Thyroid gland (tissue), 4 donors: ENCODE data around the gene CCDC47.

Source experiments
- POLR2A ChIP-seq, 2 donors: fragments of 450-650 bp; IDR thresholded peaks; one replicate each; pipeline ENCODE4 v1.6.1; 2017; ENCODE audit warnings: antibody characterized with exemption in 2 of 2, mild to moderate bottlenecking in 2 of 2, moderate library complexity in 1 of 2
- TF ChIP-seq, protein P1 (sequence below), 6 experiments: fragments of 200-600 bp in 3 of 6; fragments of 450-650 bp in 3 of 6; sonication (generic) in 3 of 6; IDR thresholded peaks; one replicate each; pipeline ENCODE4 v1.5.1; 2016 to 2019; ENCODE audit warnings: antibody characterized with exemption in 6 of 6, mild to moderate bottlenecking in 2 of 6, inconsistent platforms in 1 of 6, moderate library complexity in 1 of 6

DNA sequence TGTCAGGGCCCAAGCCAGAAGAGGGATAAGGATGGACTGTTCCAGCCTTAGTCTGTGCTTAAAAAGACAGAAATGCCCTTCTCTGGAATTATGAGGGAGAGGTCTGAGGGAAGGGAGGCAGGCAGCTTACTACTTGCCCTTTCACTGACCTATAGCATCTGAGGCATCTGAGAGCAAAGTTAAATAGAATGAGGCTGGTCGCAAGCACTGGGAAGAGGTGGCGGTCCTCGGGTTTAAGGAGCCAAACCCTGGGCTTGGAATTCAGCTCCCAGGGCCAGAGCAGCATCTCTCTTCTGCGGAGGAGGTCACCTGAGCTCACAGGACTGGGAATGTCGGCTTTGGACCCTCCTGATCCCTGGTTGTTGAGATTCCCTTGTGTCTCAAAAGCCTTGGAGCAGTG, 70.4 kb downstream of the CCDC47 start:
- TF ChIP-seq POLR2A (IDR thresholded peaks at IDR 0.05), result no peak
- TF ChIP-seq, protein P1, sequence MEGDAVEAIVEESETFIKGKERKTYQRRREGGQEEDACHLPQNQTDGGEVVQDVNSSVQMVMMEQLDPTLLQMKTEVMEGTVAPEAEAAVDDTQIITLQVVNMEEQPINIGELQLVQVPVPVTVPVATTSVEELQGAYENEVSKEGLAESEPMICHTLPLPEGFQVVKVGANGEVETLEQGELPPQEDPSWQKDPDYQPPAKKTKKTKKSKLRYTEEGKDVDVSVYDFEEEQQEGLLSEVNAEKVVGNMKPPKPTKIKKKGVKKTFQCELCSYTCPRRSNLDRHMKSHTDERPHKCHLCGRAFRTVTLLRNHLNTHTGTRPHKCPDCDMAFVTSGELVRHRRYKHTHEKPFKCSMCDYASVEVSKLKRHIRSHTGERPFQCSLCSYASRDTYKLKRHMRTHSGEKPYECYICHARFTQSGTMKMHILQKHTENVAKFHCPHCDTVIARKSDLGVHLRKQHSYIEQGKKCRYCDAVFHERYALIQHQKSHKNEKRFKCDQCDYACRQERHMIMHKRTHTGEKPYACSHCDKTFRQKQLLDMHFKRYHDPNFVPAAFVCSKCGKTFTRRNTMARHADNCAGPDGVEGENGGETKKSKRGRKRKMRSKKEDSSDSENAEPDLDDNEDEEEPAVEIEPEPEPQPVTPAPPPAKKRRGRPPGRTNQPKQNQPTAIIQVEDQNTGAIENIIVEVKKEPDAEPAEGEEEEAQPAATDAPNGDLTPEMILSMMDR (IDR thresholded peaks at IDR 0.05), result no peak
